Measurements from ENCODE around the gene PRPF18.

GRCh38 chr10:13651969-13652720, 65.4 kb downstream of the PRPF18 start:
- TF ChIP-seq ZFP30 (CRISPR knock-in tag; IDR thresholded peaks at IDR 0.05): no peak
- TF ChIP-seq PPARA (CRISPR knock-in tag; IDR thresholded peaks at IDR 0.05; ENCODE audit: borderline replicate concordance): no peak
- no peak for TF ChIP-seq TOX (CRISPR knock-in tag; IDR thresholded peaks at IDR 0.05; ENCODE audit: borderline replicate concordance)
- TF ChIP-seq POU6F1 (CRISPR knock-in tag; IDR thresholded peaks at IDR 0.05; ENCODE audit: borderline replicate concordance, low read depth): no peak
- TF ChIP-seq PATZ1 (CRISPR knock-in tag; IDR thresholded peaks at IDR 0.05; ENCODE audit: borderline replicate concordance): no peak
- no peak for TF ChIP-seq SNAI2 (CRISPR knock-in tag; IDR thresholded peaks at IDR 0.05)
- no peak for TF ChIP-seq TCF4 (CRISPR knock-in tag; IDR thresholded peaks at IDR 0.05; ENCODE audit: borderline replicate concordance)
- no peak for TF ChIP-seq ZFP3 (CRISPR knock-in tag; IDR thresholded peaks at IDR 0.05)

Data from SK-N-SH treated with all-trans-retinoic acid at 6 μM for 48 hours (cell line).